Measurements from ENCODE around the gene RILP. TPM values are rescaled to one million over a fixed set of nuclear protein-coding genes. Genes with fewer than 3 reads are reported as not detected.

RILP gene
- total RNA-seq, 2 donors from 2014 or later, result 2.3 to 3.0 TPM

GRCh38 chr17:1617620-1618174 is 32.0 kb downstream of the RILP start:
- no peaks in the 10 kb centered on the region for H3K36me3 Mint-ChIP-seq (ENCODE audit: low read depth)
- ATAC-seq (no peak), DNase-seq (no peak)
- no peaks in the 10 kb centered on the region for H3K9me3 ChIP-seq (ENCODE audit: control insufficient read depth, low read length, poor library complexity, severe bottlenecking)
- H3K27me3 Mint-ChIP-seq, result no peaks in the 10 kb centered on the region
- peaks cover 3% of the 10 kb centered on the region for H3K4me1 Mint-ChIP-seq
- H3K4me3 Mint-ChIP-seq, result no peak overlapping the region
- no peak overlapping the region for H3K27ac Mint-ChIP-seq

GRCh38 chr17:1616101-1616500 is 33.6 kb downstream of the RILP start:
- H3K27ac Mint-ChIP-seq, result no peak overlapping the region
- DNase-seq, result no peak
- H3K4me1 Mint-ChIP-seq, result peaks cover 3% of the 10 kb centered on the region
- H3K27me3 Mint-ChIP-seq, result no peaks in the 10 kb centered on the region
- H3K4me3 Mint-ChIP-seq, result no peak overlapping the region
- ATAC-seq, result no peak
- no peaks in the 10 kb centered on the region for H3K9me3 ChIP-seq (ENCODE audit: control insufficient read depth, low read length, poor library complexity, severe bottlenecking)
- no peaks in the 10 kb centered on the region for H3K36me3 Mint-ChIP-seq (ENCODE audit: low read depth)

DNA sequence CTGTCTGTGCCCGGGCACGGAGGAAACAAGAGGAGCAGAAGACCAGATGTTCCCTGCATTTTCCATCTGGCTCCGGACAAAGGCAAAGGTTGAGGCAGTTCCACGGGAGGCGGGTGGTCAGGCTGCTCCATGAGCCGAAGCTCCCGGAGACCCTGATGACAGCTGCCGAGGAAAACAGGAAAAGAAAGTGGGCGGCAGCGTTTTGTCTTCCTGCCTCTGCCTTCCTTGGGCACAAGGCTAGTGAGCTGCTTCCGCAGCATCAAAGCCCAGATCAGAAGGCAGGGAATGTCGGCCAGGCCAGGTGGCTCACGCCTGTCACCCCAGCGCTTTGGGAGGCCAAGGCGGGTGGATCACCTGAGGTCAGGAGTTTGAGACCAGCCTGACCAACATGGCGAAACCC is 37.3 kb downstream of the RILP start:
- H3K9me3 ChIP-seq (ENCODE audit: control insufficient read depth, low read length, poor library complexity, severe bottlenecking), result no peaks in the 10 kb centered on the region
- ATAC-seq (no peak), DNase-seq (no peak)
- no peak overlapping the region for H3K4me3 Mint-ChIP-seq
- no peaks in the 10 kb centered on the region for H3K27me3 Mint-ChIP-seq
- peaks cover under 1% of the 10 kb centered on the region for H3K4me1 Mint-ChIP-seq
- H3K27ac Mint-ChIP-seq, result no peak overlapping the region
- H3K36me3 Mint-ChIP-seq (ENCODE audit: low read depth), result no peaks in the 10 kb centered on the region

DNA sequence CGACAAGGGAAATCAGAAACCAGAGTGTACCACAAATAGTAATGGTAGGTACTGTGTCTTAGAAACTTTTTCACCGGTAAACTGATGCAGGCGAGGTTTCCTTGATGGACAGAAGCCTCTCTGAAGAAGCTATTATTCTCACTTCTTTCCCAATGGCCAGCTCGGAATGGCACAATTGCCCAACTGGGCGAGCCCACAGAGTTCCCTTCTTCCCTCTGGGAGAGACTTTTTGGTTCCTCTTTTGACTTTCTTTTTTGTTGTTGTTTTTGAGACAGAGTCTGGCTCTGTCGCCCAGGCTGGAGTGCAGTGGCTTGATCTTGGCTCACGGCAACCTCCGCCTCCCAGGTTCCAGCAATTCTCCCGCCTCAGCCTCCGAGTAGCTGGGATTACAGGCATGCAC is 38.0 kb downstream of the RILP start:
- DNase-seq (no peak), ATAC-seq (no peak)
- Mint-ChIP-seq H3K4me1 (peaks cover 2% of the 10 kb centered on the region), H3K4me3 (no peak overlapping the region), H3K36me3 (ENCODE audit: low read depth) (no peaks in the 10 kb centered on the region), H3K27me3 (no peaks in the 10 kb centered on the region), H3K27ac (no peak overlapping the region)
- no peaks in the 10 kb centered on the region for H3K9me3 ChIP-seq (ENCODE audit: control insufficient read depth, low read length, poor library complexity, severe bottlenecking)

DNA sequence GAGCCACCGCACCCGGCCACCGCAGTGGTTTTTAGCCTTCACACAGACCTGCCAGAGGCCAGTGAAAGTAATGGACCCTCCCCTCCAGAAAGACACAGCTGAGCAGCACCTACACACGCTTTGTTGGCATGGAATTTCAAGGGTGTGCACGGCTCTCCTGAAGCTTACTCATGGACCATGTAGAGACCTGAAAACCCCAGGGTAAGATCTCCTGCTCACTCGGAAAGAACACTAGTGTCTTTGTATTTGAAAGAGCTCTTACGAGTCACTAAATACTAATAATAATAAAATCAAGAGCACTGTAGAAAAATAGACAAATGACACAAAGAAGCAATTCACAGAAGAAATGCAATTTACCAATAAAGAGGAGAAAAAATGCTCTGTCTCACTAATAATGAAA is 41.0 kb downstream of the RILP start:
- no peaks in the 10 kb centered on the region for H3K27me3 Mint-ChIP-seq
- DNase-seq (no peak), ATAC-seq (no peak)
- H3K27ac Mint-ChIP-seq, result no peak overlapping the region
- peaks cover 2% of the 10 kb centered on the region for H3K4me1 Mint-ChIP-seq
- no peaks in the 10 kb centered on the region for H3K9me3 ChIP-seq (ENCODE audit: control insufficient read depth, low read length, poor library complexity, severe bottlenecking)
- no peaks in the 10 kb centered on the region for H3K36me3 Mint-ChIP-seq (ENCODE audit: low read depth)
- no peak overlapping the region for H3K4me3 Mint-ChIP-seq

GRCh38 chr17:1607971-1608320 is 41.7 kb downstream of the RILP start:
- H3K27me3 Mint-ChIP-seq, result no peaks in the 10 kb centered on the region
- H3K4me3 Mint-ChIP-seq, result no peak overlapping the region
- ATAC-seq (no peak), DNase-seq (no peak)
- no peak overlapping the region for H3K27ac Mint-ChIP-seq
- peaks cover 2% of the 10 kb centered on the region for H3K4me1 Mint-ChIP-seq
- no peaks in the 10 kb centered on the region for H3K36me3 Mint-ChIP-seq (ENCODE audit: low read depth)
- no peaks in the 10 kb centered on the region for H3K9me3 ChIP-seq (ENCODE audit: control insufficient read depth, low read length, poor library complexity, severe bottlenecking)

DNA sequence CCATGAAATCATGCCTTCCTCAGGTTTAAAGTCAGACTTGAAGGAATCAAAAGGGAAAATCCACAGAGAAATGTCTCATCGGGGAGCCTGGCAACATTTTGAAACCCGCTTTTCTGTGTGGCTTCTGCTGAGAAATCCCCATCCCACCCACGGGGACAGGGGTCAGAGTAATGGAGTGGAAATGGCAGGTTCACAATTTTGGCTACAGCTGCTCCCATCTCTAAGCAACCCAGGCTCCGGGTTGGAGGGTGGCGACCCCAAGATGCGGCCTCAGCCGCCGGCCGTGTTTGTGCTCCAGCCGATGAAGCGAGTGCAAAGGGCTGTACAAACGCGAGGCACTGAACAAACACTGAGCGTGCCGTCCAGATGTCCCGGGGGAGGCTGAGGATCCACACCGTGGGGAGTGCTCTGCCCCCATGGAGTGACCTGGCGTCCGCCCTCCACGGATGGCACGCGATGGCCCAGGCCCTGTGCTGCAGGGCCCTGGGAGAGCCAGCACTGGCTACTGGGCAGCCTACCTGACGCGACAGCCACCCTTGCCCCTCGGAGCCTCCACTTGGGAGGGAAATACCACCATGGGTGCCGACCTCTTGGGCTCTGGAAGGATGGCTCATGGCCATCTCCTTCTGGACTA is 43.2 kb downstream of the RILP start:
- ATAC-seq (no peak), DNase-seq (no peak)
- no peaks in the 10 kb centered on the region for H3K9me3 ChIP-seq (ENCODE audit: control insufficient read depth, low read length, poor library complexity, severe bottlenecking)
- Mint-ChIP-seq H3K4me1 (peaks cover 2% of the 10 kb centered on the region), H3K27me3 (no peaks in the 10 kb centered on the region), H3K4me3 (no peak overlapping the region), H3K36me3 (ENCODE audit: low read depth) (no peaks in the 10 kb centered on the region), H3K27ac (no peak overlapping the region)

GRCh38 chr17:1605681-1606351 is 43.9 kb downstream of the RILP start:
- H3K4me1 Mint-ChIP-seq, result peaks cover 2% of the 10 kb centered on the region
- H3K4me3 Mint-ChIP-seq, result no peak overlapping the region
- ATAC-seq (no peak), DNase-seq (no peak)
- H3K27me3 Mint-ChIP-seq, result no peaks in the 10 kb centered on the region
- no peak overlapping the region for H3K27ac Mint-ChIP-seq
- H3K9me3 ChIP-seq (ENCODE audit: control insufficient read depth, low read length, poor library complexity, severe bottlenecking), result no peaks in the 10 kb centered on the region
- H3K36me3 Mint-ChIP-seq (ENCODE audit: low read depth), result no peaks in the 10 kb centered on the region

DNA sequence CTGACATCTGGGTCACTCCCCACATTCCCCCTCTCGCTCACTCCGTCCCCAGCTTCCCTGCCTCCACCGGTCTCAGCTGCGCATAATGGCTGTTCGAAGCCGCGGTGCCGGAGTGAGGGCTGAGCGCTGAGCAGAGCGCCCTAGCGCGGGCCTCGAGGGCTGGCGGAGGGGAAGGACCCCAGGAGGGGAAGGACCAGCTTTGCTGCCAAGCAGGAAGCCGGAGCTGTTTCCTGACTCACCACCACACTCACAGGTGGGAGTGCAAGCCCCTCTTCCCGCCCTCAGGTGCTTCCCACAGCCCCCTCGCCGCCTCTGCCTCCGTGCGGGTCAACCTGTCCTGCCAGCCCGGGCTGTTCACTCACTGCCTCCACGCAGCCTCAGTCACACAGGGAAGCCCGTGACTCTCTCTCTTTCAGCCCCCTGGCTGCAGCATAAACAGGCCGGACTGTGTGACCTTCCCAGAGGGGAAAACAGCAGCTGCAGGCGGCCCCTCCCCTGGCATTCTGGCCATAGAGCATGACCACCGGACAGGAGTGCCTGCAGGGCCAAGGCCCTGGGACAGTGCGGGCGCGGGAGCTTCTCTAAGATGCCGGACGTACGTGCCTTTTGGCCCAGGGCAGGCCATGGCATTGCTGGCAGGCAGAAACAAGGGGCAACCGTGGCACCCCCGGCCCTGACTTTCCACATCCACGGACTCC is 44.7 kb downstream of the RILP start:
- Mint-ChIP-seq H3K27ac (no peak overlapping the region), H3K36me3 (ENCODE audit: low read depth) (no peaks in the 10 kb centered on the region), H3K4me1 (peaks cover 2% of the 10 kb centered on the region), H3K4me3 (no peak overlapping the region), H3K27me3 (no peaks in the 10 kb centered on the region)
- DNase-seq (no peak), ATAC-seq (no peak)
- H3K9me3 ChIP-seq (ENCODE audit: control insufficient read depth, low read length, poor library complexity, severe bottlenecking), result no peaks in the 10 kb centered on the region

GRCh38 chr17:1601571-1601970 is 48.1 kb downstream of the RILP start:
- Mint-ChIP-seq H3K4me1 (no peaks in the 10 kb centered on the region), H3K4me3 (no peak overlapping the region), H3K36me3 (ENCODE audit: low read depth) (no peaks in the 10 kb centered on the region), H3K27me3 (no peaks in the 10 kb centered on the region), H3K27ac (no peak overlapping the region)
- H3K9me3 ChIP-seq (ENCODE audit: control insufficient read depth, low read length, poor library complexity, severe bottlenecking), result no peaks in the 10 kb centered on the region
- ATAC-seq (no peak), DNase-seq (no peak)

- Mint-ChIP-seq H3K27ac (no peak overlapping the region), H3K36me3 (ENCODE audit: low read depth) (no peaks in the 10 kb centered on the region), H3K4me1 (no peaks in the 10 kb centered on the region), H3K27me3 (no peaks in the 10 kb centered on the region), H3K4me3 (no peak overlapping the region)
- ATAC-seq (no peak), DNase-seq (no peak)
- H3K9me3 ChIP-seq (ENCODE audit: control insufficient read depth, low read length, poor library complexity, severe bottlenecking), result no peaks in the 10 kb centered on the region
Measured at GRCh38 chr17:1598399-1599095, 51.1 kb downstream of the RILP start.

DNA sequence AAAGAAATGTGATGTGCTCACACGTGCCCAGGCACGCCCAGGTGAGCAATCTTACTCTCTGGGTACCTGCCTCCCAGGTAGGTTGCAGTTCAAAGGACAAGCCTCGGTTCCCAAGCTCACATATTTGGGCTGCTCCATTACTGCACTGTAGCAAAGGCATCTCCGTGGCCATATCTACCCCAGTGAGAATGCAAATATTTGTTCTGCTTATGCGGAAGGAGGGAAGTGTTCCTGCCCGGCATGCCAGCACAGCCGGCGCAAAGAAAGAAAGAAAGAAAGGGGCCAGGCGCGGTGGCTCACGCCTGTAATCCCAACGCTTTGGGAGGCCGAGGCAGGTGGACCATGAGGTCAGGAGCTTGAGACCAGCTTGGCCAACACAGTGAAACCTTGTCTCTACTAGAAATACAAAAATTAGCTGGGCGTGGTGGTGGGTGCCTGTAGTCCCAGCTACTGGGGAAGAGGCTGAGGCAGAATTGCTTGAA is 51.8 kb downstream of the RILP start:
- Mint-ChIP-seq H3K27ac (no peak overlapping the region), H3K36me3 (ENCODE audit: low read depth) (no peaks in the 10 kb centered on the region), H3K4me3 (no peak overlapping the region), H3K27me3 (no peaks in the 10 kb centered on the region), H3K4me1 (no peaks in the 10 kb centered on the region)
- ATAC-seq (no peak), DNase-seq (no peak)
- H3K9me3 ChIP-seq (ENCODE audit: control insufficient read depth, low read length, poor library complexity, severe bottlenecking), result no peaks in the 10 kb centered on the region

Data from T-helper 17 cell (primary cell).